ENCODE data around the gene MASP2.

DNA sequence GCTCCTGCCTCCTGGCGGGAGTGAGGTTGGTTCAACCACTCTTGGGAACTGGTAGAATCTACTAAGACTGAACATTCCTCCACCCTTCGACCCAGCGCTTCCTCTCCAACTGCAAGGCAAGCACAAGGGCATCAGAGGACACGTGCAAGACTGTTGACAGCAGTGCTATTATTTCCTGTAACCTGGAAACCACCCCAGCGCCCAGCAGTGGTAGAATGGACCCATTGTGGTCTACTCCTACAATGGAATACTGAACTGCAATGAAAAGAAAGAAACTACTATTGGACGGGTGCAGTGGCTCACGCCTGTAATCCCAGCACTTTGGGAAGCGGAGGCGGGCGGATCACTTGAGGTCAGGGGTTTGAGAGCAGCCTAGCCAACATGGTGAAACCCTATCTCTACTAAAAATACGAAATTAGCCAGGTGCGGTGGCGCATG, 67.5 kb downstream of the MASP2 start:
- TF ChIP-seq POLR2A (IDR thresholded peaks at IDR 0.05; ENCODE audit: extremely low read depth, insufficient read length) (no peak), MYC (IDR thresholded peaks at IDR 0.05; ENCODE audit: low read depth, low read length) (peak; percentile 61)
